WTC11 (cell line): ENCODE measurements around the gene PLAC8.

ENCODE experiments used
- ATF1 ChIP-seq: sonication (generic); formaldehyde crosslinking; IDR thresholded peaks from 2 replicates; pipeline ENCODE4 v1.8.1; 2023; ENCODE audit warnings: mild to moderate bottlenecking, moderate library complexity, missing genetic modification reagents
- ATF2 ChIP-seq: sonication (generic); formaldehyde crosslinking; IDR thresholded peaks from 2 replicates; pipeline ENCODE4 v1.8.1; 2022; ENCODE audit warnings: low read depth, missing genetic modification reagents, borderline replicate concordance
- CREM ChIP-seq: sonication (generic); formaldehyde crosslinking; IDR thresholded peaks from 2 replicates; pipeline ENCODE4 v1.8.1; 2022; ENCODE audit warnings: mild to moderate bottlenecking, missing genetic modification reagents, moderate library complexity
- CTCF ChIP-seq: fragments of 200-600 bp; IDR thresholded peaks from 2 replicates; pipeline ENCODE4 v1.8.0; 2022; ENCODE audit warnings: antibody characterized with exemption
- ERG ChIP-seq: fragments of 250-450 bp; sonication (Bioruptor Pico); IDR thresholded peaks from 2 replicates; pipeline ENCODE4 v1.8.0; 2021; ENCODE audit warnings: mild to moderate bottlenecking
- GABPB1 ChIP-seq: sonication (generic); formaldehyde crosslinking; IDR thresholded peaks from 2 replicates; pipeline ENCODE4 v1.8.1; 2023; ENCODE audit warnings: mild to moderate bottlenecking, missing genetic modification reagents
- GRHL2 ChIP-seq: fragments of 250-450 bp; sonication (Bioruptor Pico); IDR thresholded peaks from 2 replicates; pipeline ENCODE4 v1.8.0; 2022; ENCODE audit warnings: mild to moderate bottlenecking, moderate library complexity; ENCODE audit not compliant: insufficient replicate concordance, severe bottlenecking
- HMGXB4 ChIP-seq: sonication (generic); formaldehyde crosslinking; IDR thresholded peaks from 2 replicates; pipeline ENCODE4 v1.8.1; 2023; ENCODE audit warnings: mild to moderate bottlenecking, moderate library complexity, missing genetic modification reagents
- NR2C2 ChIP-seq: sonication (generic); formaldehyde crosslinking; IDR thresholded peaks from 2 replicates; pipeline ENCODE4 v1.8.0; 2022; ENCODE audit warnings: mild to moderate bottlenecking, missing genetic modification reagents
- RORB ChIP-seq: fragments of 250-450 bp; sonication (Bioruptor Pico); IDR thresholded peaks from 2 replicates; pipeline ENCODE4 v1.9.0; 2021; ENCODE audit warnings: mild to moderate bottlenecking
- STAT6 ChIP-seq: sonication (generic); formaldehyde crosslinking; conservative IDR thresholded peaks from 2 replicates; pipeline ENCODE4 v1.8.1; 2023; ENCODE audit warnings: mild to moderate bottlenecking, low read depth, missing genetic modification reagents, moderate library complexity
- TEAD4 ChIP-seq: sonication (generic); formaldehyde crosslinking; IDR thresholded peaks from 2 replicates; pipeline ENCODE4 v1.8.0; 2022; ENCODE audit warnings: mild to moderate bottlenecking, missing genetic modification reagents
- USF2 ChIP-seq: sonication (generic); formaldehyde crosslinking; IDR thresholded peaks from 2 replicates; pipeline ENCODE4 v1.8.1; 2023; ENCODE audit warnings: mild to moderate bottlenecking, missing genetic modification reagents, moderate library complexity
- ZNF219 ChIP-seq: sonication (generic); formaldehyde crosslinking; IDR thresholded peaks from 2 replicates; pipeline ENCODE4 v1.8.0; 2023; ENCODE audit warnings: missing genetic modification reagents, mild to moderate bottlenecking, borderline replicate concordance

GRCh38 chr4:83124111-83124780 lies 9.7 kb upstream of the PLAC8 start:
- TF ChIP-seq ERG = no peak
- no peak for TF ChIP-seq ATF2 (CRISPR knock-in tag)
- no peak for TF ChIP-seq NR2C2 (CRISPR knock-in tag)
- TF ChIP-seq GRHL2 (CRISPR knock-in tag) = no peak
- TF ChIP-seq GABPB1 (CRISPR knock-in tag) = no peak
- no peak for TF ChIP-seq RORB (CRISPR knock-in tag)
- TF ChIP-seq CTCF = no peak
- no peak for TF ChIP-seq HMGXB4
- TF ChIP-seq STAT6 = no peak
- no peak for TF ChIP-seq ATF1 (CRISPR knock-in tag)
- TF ChIP-seq USF2 (CRISPR knock-in tag) = no peak
- no peak for TF ChIP-seq ZNF219 (CRISPR knock-in tag)
- no peak for TF ChIP-seq CREM
- no peak for TF ChIP-seq TEAD4 (CRISPR knock-in tag)
